Smooth muscle cell (in vitro differentiated cells): ENCODE measurements around the gene HEATR5B. TPM values are rescaled to one million over a fixed set of nuclear protein-coding genes. Genes with fewer than 3 reads are reported as not detected.

Source experiments
- DNase-seq: peaks from one replicate; lab custom pipeline; 2025; ENCODE audit not compliant: unreplicated experiment; lab: John Stamatoyannopoulos, UW
- H2AFZ ChIP-seq: fragments of 200-600 bp; sonication (generic); 2 replicates; pipeline ENCODE4 v1.6.0; 2016; ENCODE audit warnings: antibody characterized with exemption, low read depth, mild to moderate bottlenecking
- H3F3A ChIP-seq: fragments of 200-600 bp; sonication (generic); 2 replicates; pipeline ENCODE4 v1.6.0; 2017; ENCODE audit warnings: antibody characterized with exemption, low read depth
- H3K27ac ChIP-seq: fragments of 200-600 bp; sonication (generic); 2 replicates; pipeline ENCODE4 v1.5.1; 2016; ENCODE audit warnings: low read depth, mild to moderate bottlenecking
- H3K27me3 ChIP-seq: fragments of 200-600 bp; sonication (generic); 2 replicates; pipeline ENCODE4 v1.6.1; 2016; ENCODE audit warnings: low read depth, mild to moderate bottlenecking
- H3K36me3 ChIP-seq: fragments of 200-600 bp; sonication (generic); 2 replicates; pipeline ENCODE4 v1.5.1; 2016; ENCODE audit warnings: low read depth
- H3K4me1 ChIP-seq: fragments of 200-600 bp; sonication (generic); 2 replicates; pipeline ENCODE4 v1.5.1; 2016; ENCODE audit warnings: low read depth
- H3K4me2 ChIP-seq: fragments of 200-600 bp; sonication (generic); 2 replicates; pipeline ENCODE4 v1.6.0; 2016; ENCODE audit warnings: mild to moderate bottlenecking
- H3K4me3 ChIP-seq: fragments of 200-600 bp; sonication (generic); 2 replicates; pipeline ENCODE4 v1.5.1; 2016; ENCODE audit warnings: mild to moderate bottlenecking
- H3K79me2 ChIP-seq: fragments of 200-600 bp; sonication (generic); 2 replicates; pipeline ENCODE4 v1.6.0; 2016; ENCODE audit warnings: low read depth, mild to moderate bottlenecking
- H3K9ac ChIP-seq: fragments of 200-600 bp; sonication (generic); 2 replicates; pipeline ENCODE4 v1.6.0; 2016; ENCODE audit warnings: low read depth
- H3K9me3 ChIP-seq: fragments of 200-600 bp; sonication (generic); replicated peaks from 2 replicates; pipeline ENCODE4 v1.5.1; 2016; ENCODE audit warnings: low read depth
- H4K20me1 ChIP-seq: fragments of 200-600 bp; sonication (generic); 2 replicates; pipeline ENCODE4 v1.6.0; 2016; ENCODE audit warnings: low read depth
- WGBS: methylation state at CpG from one replicate; pipeline ENCODE4 v1.1.7; 2016; ENCODE audit warnings: low lambda C conversion rate; 5-methylcytosine and 5-hydroxymethylcytosine counted together
- polyA plus RNA-seq: library from polyadenylated mRNA; unstranded; fragments of >200 nt; fragmentation: Nextera tagmentation; extraction: Ambion mirVana; gene quantifications from 2 replicates; pipeline ENCODE4 v1.2.1, GENCODE V29; 2016
- total RNA-seq: library from RNA; depleted of rRNA; stranded (reverse); fragments of >200 nt; gene quantifications from 2 replicates; pipeline ENCODE4 v1.2.3, GENCODE V29; 2014
- TF ChIP-seq, protein P1 (sequence below): fragments of 200-600 bp; sonication (generic); IDR thresholded peaks from 2 replicates; pipeline ENCODE4 v1.5.1; 2017; ENCODE audit warnings: borderline replicate concordance, mild to moderate bottlenecking, antibody characterized with exemption; ENCODE audit not compliant: insufficient read depth, poor library complexity, severe bottlenecking

The HEATR5B gene
- total and polyA plus RNA-seq, 2 experiments from 2014 or later = 4.4 to 14.7 TPM

- TF ChIP-seq, protein P1, sequence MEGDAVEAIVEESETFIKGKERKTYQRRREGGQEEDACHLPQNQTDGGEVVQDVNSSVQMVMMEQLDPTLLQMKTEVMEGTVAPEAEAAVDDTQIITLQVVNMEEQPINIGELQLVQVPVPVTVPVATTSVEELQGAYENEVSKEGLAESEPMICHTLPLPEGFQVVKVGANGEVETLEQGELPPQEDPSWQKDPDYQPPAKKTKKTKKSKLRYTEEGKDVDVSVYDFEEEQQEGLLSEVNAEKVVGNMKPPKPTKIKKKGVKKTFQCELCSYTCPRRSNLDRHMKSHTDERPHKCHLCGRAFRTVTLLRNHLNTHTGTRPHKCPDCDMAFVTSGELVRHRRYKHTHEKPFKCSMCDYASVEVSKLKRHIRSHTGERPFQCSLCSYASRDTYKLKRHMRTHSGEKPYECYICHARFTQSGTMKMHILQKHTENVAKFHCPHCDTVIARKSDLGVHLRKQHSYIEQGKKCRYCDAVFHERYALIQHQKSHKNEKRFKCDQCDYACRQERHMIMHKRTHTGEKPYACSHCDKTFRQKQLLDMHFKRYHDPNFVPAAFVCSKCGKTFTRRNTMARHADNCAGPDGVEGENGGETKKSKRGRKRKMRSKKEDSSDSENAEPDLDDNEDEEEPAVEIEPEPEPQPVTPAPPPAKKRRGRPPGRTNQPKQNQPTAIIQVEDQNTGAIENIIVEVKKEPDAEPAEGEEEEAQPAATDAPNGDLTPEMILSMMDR = no peak
- no peaks in the 10 kb centered on the region for H4K20me1 ChIP-seq
- 98% methylated on average over 2 of the region's 2 CpGs for WGBS
Measured at GRCh38 chr2:37037771-37038170, 46.4 kb downstream of the HEATR5B start.

DNA sequence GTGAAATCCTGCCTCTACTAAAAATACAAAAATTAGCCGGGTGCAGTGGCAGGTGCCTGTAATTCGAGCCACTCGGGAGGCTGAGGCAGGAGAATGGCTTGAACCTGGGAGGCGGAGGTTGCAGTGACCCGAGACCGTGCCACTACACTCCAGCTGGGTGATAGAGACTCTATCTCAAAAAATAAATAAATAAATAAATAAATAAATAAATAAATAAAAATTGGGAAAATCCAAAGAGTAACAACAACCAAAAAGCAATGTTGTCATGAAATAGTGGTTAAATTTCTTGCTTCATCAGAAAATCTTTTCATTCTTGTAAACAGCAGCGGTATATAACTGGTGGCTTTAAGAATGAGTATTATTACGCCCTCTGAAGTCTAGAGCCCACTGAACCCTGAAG is 54.4 kb downstream of the HEATR5B start:
- Histone ChIP-seq H3K36me3 (peaks cover 21% of the 10 kb centered on the region), H3K79me2 (no peaks in the 10 kb centered on the region), H3F3A (no peaks in the 10 kb centered on the region), H3K27me3 (no peaks in the 10 kb centered on the region), H3K4me2 (no peak overlapping the region), H3K9ac (no peak overlapping the region), H3K4me1 (no peaks in the 10 kb centered on the region), H3K4me3 (no peak overlapping the region), H2AFZ (no peak overlapping the region), H3K9me3 (no peaks in the 10 kb centered on the region), H3K27ac (no peak overlapping the region), H4K20me1 (no peaks in the 10 kb centered on the region)
- 97% methylated on average over 8 of the region's 8 CpGs for WGBS
- TF ChIP-seq, protein P1 = no peak
- no peak for DNase-seq

More at GRCh38 chr2:37037771-37038170, 46.4 kb downstream of the HEATR5B start:
- no peak overlapping the region for H3K4me2 ChIP-seq
- H3K9me3 ChIP-seq = no peaks in the 10 kb centered on the region
- no peak overlapping the region for H2AFZ ChIP-seq
- DNase-seq = no peak
- no peak overlapping the region for H3K27ac ChIP-seq
- H3K4me3 ChIP-seq = no peak overlapping the region
- peaks cover 15% of the 10 kb centered on the region for H3K36me3 ChIP-seq
- no peaks in the 10 kb centered on the region for H3F3A ChIP-seq
- no peaks in the 10 kb centered on the region for H3K4me1 ChIP-seq
- no peak overlapping the region for H3K9ac ChIP-seq
- no peaks in the 10 kb centered on the region for H3K27me3 ChIP-seq
- H3K79me2 ChIP-seq = no peaks in the 10 kb centered on the region

- H3K27ac ChIP-seq = no peak overlapping the region
- H3K79me2 ChIP-seq = no peaks in the 10 kb centered on the region
- no peak overlapping the region for H3K9ac ChIP-seq
- H3K4me3 ChIP-seq = no peak overlapping the region
- no peaks in the 10 kb centered on the region for H3K27me3 ChIP-seq
- H3K36me3 ChIP-seq = peaks cover 19% of the 10 kb centered on the region
- H3F3A ChIP-seq = no peaks in the 10 kb centered on the region
- TF ChIP-seq, protein P1 = no peak
- H3K9me3 ChIP-seq = no peaks in the 10 kb centered on the region
- DNase-seq = no peak
- WGBS = 92% methylated on average over 5 of the region's 5 CpGs
- H4K20me1 ChIP-seq = no peaks in the 10 kb centered on the region
- no peaks in the 10 kb centered on the region for H3K4me1 ChIP-seq
- H2AFZ ChIP-seq = no peak overlapping the region
- H3K4me2 ChIP-seq = no peak overlapping the region
Measured at GRCh38 chr2:37026050-37026449, 58.1 kb downstream of the HEATR5B start.
